CD4-positive, alpha-beta T cell treated with Interleukin-17A for 1 hour (primary cell): Measurements from ENCODE around the gene KLRB1.
A peak's percentile ranks its signal among the peaks of the same experiment; 100 is the strongest.
"Not testable (repeated sequence)": the region's sequence is repeated elsewhere in the genome, so short reads cannot be mapped to it uniquely, and the experiment has no call there.

ENCODE experiments used
- DNase-seq: peaks from one replicate; pipeline ENCODE4 v3.0.0-alpha.2; 2020

The KLRB1 gene

GRCh38 chr12:9619411-9620179 is 11.9 kb upstream of the KLRB1 start:
- no peak for DNase-seq

DNA sequence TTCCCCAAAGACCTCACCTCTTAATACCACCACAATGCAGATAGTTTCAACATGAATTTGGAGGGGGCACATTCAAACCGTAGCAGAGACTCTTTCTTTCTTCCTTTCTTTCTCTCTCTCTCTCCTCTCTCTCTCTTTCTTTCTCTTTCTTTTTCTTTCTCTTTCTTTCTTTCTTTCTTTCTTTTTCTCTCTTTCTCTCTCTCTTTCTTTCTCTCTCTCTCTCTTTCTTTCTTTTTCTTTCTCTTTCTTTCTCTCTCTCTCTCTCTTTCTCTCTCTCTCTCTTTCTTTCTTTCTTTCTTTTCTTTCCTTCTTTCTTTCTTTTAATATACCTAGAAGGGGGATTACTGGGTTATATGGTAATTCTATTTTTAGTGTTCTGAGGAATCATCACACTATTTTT is 11.2 kb upstream of the KLRB1 start:
- DNase-seq, result not testable (repeated sequence)

- no peak for DNase-seq
Observed at GRCh38 chr12:9617124-9617523, 9.4 kb upstream of the KLRB1 start.

DNA sequence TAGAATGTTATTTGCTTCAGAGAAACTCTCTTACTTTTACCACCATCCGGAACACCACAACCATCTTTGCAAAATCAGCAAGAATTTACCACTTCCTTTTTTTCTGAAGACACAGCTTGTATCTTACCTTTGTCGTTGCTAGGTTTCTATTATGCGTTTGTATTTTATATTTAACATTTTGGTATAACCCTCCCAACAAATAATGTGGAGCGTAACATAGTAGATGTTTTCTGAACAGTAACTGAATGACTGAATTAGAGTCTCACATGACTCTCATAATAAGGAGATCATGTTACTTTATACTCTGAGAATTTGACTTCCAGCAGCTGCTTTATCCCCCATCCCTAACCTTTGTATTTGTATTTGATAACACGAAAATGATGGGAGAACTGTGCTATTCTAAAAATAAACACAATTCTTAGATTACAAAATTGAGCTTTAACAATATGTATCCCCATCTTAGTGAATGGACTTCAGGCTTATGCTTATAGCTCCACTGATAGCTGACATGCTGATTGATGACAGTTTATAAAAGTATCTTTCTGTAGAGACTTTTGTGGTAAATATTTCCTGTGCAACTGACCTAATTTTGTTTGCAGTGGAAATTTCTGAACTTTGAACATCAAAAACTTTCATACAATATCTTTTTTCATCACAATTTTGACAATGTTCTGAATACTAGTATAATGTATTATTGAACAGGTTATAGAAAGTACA is 7.9 kb upstream of the KLRB1 start:
- DNase-seq, result peak; percentile 80

GRCh38 chr12:9610606-9611005 is 2.9 kb upstream of the KLRB1 start:
- DNase-seq, result not testable (repeated sequence)

DNA sequence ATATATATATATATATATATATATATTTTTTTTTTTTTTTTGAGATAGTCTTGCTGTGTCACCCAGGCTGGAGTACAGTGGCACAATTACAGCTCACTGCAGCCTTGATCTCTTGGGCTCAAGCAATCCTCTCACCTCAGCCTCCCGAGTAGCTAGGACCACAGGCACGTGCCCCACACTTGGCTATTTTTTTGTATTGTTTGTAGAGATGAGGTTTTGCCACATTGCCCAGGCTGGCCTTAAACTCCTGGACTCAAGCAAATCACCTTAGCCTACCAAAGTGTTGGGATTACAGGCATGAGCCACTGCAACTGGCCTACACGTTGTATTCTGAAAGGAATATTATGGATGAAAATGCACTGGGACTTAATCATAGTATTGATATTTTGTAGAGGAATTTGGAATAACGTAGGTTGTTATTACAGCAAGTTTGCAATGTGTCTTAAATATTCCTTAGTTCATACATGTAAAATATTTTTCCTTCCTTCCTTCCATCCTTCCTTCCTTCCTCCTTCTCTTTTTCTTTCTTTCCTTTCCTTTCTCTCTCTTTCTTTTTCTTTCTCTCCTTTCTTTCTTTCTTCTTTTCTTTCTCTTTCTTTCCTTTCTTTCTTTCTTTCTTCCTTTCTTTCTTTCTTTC is 862 bp downstream of the KLRB1 start:
- peak; percentile 18 for DNase-seq

DNA sequence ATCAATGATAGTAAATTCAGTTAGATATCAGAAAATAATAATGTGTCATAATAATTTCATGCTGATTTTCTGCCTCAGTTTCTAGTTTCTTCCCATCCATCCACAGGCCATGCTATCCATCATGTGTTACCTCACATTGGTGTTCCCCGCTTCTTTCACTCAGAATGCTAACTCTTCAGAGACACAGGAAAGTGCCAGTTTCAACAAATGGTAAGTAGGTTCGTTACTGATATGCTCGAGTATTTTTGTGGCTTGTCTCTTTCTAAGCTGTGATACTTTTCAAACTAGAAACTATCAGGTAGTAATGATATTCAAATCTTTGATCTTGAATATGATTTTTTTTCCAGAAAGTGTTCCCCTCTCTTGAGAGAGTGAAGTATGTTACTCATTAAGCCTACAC is 1.5 kb downstream of the KLRB1 start:
- DNase-seq, result peak; percentile 24

GRCh38 chr12:9605483-9605882 is 2.2 kb downstream of the KLRB1 start:
- no peak for DNase-seq

DNA sequence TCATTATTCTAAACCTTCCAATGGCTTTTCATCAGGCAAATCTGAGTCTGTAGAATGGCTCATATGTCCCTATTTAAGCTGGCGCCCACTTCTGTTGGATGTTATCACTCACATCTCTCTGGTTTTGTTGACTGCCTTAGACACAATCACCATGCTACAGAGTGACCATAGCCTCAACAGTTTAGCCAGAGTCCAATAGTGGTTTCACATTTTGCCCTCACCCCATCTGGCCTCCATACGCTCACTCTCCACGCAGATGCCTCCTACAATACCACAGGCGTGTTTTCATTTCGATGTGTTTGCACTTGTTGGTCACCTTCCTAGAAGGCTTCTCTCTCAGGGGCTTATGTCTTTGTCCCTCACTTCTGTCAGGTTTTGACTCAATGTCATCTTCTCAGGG is 3.4 kb downstream of the KLRB1 start:
- DNase-seq, result no peak

GRCh38 chr12:9600426-9600825 is 7.3 kb downstream of the KLRB1 start:
- DNase-seq, result not testable (repeated sequence)

DNA sequence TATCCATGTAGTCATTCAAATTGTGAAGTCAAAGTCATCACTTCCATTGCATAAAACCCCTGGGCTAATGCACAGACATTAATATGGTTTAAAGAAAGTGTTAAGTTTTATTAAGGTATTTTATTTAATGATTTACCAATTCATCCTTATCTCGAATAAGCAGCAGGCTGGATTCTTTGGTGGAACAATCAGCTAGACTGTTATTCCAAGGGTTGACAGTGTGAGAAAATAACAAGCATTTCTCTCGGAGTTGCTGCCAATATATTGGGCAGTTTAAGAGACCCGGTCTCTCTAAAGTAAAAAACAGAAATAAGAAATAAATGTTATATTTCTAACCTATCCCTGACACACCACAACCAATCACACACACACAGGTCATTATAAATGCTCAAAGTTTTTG is 9.4 kb downstream of the KLRB1 start:
- no peak for DNase-seq

- DNase-seq, result no peak
Observed at GRCh38 chr12:9597365-9597764, 10.4 kb downstream of the KLRB1 start.

GRCh38 chr12:9590441-9590840 is 17.3 kb downstream of the KLRB1 start:
- DNase-seq, result no peak

- DNase-seq, result no peak
Observed at GRCh38 chr12:9588749-9589148, 19.0 kb downstream of the KLRB1 start.

DNA sequence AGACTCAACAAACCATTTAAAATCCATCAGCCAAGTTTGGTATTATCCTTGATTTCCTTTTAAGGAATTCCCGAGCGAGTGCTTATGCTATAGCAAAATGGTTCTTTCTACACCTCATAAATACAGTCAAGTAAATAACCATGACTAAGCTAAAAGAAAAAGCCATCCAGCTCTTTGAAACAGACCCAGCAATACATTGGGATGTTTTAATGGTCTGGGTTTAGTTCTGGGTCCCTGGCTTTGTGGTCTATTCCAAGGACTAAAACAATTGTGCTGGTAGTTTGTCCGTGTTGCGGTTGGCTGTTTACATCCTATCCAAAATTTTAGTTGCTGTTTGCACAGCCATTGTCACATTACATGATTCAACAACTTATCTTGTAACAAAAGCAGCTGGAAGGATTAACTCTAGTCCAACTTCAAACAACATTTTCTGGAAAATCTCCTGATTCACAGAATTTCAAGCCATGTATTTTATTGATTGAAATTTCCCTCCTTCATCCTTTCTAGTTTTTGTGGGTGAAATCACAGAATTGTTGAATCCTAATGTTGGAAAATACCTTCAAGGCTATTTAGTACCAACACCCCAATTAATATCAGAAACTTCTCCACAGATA is 19.6 kb downstream of the KLRB1 start:
- no peak for DNase-seq

GRCh38 chr12:9577729-9578128 is 30.0 kb downstream of the KLRB1 start:
- DNase-seq, result not testable (repeated sequence)

DNA sequence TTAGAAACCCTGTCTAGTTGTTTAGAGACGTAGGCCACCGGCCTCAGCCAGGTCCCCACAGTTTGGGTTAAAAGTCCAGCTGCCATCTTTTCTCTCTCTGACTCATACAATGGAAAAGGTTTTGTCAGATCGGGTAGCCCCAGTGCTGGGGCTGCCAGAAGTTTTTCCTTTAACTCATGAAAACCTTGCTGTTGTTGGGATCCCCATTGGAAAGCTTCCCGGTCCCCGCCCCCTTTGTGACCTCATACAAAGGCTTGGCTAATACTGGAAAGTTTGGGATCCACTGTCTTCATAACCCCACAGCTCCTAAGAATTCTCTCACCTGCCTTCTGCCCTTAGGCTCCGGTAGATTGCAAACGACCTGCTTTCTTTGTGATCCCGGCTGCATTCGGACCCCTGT is 40.6 kb downstream of the KLRB1 start:
- DNase-seq, result not testable (repeated sequence)

- DNase-seq, result not testable (repeated sequence)
Observed at GRCh38 chr12:9566113-9566512, 41.6 kb downstream of the KLRB1 start.

DNA sequence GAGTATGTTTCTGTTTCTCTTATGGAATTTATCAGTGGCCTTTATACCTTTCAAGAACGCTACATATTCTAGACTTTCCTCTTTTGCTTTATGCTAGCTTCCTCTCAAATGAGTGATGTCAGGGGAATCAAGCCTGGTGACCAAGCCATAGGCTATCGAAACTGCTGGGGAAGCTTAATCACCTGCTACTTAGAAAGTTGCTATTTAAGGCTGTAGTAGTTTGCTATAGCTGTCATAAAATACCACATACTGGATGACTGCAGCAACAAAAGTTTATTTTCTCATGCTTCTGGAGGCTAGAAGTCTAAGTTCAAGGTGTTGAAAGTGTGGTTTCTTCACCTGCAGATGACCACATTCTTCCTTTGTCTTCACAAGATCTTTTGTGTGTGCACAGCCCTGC is 43.3 kb downstream of the KLRB1 start:
- not testable (repeated sequence) for DNase-seq

DNA sequence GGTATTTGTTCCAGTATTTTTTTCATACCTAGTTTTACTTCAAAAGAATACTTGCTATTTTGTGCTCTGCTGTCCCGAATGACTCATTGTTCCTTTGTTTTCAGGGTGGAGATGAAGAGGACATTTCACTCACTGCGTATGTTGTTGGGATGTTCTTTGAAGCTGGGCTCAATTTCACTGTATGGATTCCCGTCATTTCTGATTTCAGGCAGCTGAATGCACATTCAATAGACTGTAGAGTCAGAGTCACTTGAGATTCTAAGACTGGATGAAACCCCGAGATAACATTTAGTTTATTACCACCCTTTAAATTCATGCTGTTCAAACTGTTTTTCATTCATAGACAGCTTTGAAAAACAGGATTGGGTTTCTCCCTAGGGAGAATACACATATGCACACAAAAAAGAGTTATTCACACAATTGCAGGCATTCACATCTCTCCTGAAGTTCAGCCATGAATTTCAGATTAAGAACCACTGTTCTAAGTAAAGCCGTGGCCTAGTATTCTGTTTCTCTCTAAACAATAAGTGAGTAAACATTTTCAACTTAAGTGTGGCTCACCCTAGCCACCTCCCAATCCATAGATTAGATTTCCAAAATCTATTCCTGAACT is 44.8 kb downstream of the KLRB1 start:
- not testable (repeated sequence) for DNase-seq

GRCh38 chr12:9545489-9545888 is 62.2 kb downstream of the KLRB1 start:
- DNase-seq, result not testable (repeated sequence)
